GM18909 (cell line): ENCODE data around the gene USP22.
"Not testable (repeated sequence)": the region's sequence is repeated elsewhere in the genome, so short reads cannot be mapped to it uniquely, and the experiment has no call there.

Source experiments
- ATAC-seq: cut with Tn5 transposase; IDR thresholded peaks from one replicate; pipeline ENCODE4 v1.9.1; 2021; ENCODE audit warnings: mild to moderate bottlenecking; ENCODE audit not compliant: unreplicated experiment, poor library complexity

Gene USP22

DNA sequence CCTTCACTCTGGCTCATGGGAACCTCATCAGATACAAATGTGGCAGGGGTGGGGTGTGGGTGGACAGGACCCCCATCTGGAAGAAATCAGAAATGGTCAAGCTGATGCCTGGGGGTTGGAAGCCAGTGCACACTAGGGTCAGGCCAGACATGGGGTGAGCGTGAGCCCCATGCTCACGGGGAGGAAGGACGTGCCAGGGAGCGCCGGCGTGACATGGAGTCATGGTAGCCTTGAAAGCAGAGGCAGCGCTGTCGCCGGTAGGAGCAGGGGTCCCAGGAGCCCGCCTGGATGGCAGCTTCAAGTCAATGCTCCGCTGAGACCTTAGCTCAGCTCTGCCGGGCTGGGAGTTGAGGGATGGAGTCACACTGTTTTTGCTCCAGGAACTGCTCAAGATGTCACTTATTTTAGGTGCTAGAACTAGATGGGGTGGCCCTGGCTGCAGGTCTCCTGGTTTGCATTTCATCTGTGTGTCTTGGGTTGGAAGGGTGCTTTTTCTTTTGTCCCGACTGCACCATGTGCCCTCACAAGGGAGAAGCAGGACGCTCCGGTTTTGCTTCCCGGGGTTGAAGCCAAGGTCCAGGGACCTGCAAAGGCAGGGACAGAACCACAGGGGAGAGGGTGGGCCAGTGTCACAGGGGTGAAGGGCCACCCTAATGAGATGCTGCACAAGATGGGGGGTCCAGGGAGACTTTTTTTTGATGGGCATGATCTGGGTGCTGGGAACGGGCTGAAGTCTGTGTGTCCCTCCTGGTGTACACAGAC lies 51.4 kb downstream of the USP22 start:
- no peak for ATAC-seq

DNA sequence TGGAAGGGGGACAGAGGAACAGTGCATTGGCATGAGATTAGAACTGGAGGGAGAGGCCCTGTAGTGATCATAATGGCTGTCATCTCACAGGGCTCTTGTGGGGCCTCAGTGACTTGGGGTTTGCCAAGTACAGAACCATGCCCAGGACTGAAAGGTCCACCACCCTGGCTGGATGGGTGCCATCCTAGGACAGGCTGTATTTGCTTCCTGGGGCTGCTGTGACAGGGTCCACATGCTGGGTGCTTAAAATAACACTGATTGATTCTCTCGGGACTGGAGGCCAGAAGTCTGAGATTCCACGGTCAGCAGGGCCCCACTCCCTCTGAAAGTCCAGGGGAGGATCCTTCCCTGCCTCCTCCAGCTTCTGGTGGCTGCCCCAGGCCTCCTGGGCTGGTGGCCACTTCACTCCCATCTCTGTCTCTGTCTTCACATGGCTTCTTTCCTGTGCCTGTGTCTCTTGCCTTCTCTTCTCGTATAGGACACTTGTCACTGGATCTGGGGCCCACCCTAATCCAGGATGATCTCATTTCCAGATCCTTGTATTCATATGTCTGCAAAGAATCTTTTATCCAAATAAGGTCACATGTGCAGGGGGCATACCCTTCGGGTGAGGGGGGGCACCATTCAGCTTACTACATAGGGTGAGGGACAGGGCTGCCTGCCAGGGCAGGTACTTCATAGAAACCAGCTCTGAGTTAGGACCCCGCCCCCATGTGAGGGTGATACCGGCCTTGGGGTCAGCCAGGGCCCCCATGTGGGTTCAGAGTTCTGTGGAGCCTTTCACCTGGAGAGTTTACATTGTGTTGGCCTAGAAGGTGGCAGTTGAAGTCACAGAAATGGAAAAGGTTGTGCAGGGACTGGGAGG lies 52.6 kb downstream of the USP22 start:
- no peak for ATAC-seq

DNA sequence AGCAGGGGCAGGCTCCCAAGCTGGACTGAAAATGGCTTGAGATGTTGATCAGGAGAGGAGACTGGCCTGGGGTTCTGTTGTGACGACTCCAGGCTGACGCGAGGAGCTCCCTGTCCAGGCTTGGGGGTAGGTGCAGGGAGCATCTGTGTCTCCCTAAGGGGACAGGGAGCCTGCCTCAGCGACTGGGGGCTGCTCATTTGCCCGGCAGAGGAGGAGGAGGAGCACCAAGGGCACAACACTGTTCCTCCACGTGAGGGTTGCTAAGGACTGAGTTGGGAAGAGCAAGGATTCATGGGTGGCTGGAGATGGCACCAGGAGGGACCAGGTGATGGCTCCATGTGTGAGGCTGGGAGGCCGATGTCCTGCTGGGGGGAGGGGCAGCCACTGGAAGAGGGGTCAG lies 53.3 kb downstream of the USP22 start:
- ATAC-seq: no peak

DNA sequence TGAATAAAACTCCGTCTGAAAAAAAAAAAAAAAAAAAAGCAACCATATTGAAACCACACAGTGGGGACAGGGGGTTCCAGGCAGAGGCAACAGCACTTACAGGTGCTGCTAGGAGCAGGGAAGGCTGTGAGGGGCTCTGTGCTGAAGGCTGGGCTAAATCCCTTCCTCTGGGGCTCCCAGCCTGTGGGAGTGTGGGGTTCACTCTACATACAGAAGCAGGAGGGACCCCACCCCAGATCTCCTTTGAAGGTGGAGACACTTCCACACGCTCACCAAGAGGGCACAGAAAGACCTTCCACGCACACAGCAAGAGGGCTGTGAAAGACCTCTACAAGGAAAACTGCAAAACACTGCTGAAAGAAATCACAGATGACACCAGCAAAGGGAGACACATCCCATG lies 53.9 kb downstream of the USP22 start:
- no peak for ATAC-seq

DNA sequence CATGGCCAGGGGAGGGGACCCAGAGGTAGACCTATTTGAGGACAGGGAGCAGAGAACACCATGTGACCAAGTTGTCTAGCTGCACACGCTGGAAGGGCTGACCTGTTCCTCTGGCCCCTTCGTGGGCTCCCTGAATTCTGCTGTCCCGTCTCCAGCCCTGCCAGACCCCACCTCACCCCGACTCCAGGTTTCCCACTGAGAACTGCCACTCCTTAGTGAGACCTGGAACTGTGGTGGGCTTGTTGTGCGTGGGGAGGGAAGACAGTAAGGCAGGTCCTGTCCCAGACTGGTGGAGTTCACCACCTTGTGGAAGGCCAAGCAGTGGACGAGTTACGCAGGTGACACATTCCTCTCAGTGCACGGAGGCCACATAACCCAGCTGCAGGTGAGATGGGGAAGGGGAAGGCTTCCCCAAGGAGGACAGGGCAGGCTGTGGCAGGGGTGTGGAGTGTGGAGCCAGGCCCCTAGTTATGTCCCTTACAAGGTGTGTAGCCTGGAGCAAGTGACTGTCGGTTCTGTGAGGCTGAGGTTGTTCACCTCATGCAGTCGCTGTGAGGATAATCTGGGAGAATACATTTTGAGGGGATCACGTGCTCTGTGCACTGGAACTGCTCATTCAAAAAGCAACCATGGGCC lies 54.7 kb downstream of the USP22 start:
- no peak for ATAC-seq

DNA sequence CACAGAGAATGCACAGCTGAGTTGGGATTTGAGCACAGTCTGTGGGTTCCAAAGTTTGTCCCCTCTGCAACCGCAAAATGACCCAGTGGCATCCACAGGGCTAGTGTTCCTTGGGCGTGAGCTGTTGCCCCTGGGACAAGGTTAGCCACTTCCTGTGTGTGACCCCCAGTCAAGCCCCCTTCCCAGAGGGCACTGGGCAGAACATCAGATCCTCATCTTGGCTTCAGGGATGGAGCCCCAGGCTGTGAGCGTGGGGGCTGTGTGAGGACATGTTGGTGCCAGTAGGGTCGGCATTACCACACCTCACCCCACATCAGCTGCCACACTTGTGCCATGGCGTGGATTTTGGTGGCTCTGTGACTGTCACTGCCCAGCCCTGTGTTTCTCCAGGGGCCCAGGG lies 55.3 kb downstream of the USP22 start:
- no peak for ATAC-seq

DNA sequence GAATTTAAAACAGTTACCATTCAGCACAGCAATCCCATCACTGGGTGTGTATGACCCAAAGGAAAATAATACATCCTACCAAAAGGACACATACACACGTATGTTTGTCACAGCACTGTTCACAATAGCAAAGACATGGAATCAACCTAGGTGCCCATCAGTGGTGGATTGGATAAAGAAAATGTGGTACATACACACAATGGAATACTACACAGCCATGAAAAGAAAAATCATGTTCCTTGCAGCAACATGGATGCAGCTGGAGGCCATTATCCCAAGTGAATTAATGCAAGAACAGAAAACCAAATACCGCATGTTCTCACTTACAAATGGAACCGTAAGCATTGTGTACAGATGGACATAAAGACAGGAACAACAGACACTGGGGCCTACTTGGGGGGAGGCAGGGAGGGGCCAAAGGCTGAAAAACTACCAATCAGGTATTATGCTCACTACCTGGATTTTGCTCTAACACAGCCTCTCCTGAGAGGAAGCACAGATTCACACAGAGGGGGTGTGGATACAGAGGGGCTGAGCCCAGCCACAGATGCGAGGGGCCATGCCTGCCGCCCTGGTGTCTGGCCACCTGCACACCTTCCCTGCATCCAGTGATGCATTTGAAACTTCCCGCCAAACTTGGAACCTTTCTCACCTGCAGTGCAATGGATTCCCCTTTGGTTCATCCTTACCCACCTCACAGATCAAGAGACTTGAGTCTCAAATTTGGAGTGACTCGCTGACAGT lies 55.9 kb downstream of the USP22 start:
- no peak for ATAC-seq

DNA sequence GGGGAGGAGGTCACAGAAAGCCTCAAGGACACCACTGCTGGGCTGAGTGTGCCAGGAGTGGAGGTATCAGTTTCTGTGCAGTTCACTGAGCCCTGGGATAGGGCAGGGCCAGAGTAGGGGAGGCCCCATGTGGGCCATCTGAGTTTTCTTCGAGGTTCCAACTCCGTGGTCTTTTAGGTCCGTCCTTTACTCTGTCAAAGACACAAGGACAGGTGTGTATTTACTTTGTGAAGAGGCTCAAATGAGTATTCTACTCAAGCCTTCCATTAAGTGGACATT lies 59.5 kb downstream of the USP22 start:
- no peak for ATAC-seq

DNA sequence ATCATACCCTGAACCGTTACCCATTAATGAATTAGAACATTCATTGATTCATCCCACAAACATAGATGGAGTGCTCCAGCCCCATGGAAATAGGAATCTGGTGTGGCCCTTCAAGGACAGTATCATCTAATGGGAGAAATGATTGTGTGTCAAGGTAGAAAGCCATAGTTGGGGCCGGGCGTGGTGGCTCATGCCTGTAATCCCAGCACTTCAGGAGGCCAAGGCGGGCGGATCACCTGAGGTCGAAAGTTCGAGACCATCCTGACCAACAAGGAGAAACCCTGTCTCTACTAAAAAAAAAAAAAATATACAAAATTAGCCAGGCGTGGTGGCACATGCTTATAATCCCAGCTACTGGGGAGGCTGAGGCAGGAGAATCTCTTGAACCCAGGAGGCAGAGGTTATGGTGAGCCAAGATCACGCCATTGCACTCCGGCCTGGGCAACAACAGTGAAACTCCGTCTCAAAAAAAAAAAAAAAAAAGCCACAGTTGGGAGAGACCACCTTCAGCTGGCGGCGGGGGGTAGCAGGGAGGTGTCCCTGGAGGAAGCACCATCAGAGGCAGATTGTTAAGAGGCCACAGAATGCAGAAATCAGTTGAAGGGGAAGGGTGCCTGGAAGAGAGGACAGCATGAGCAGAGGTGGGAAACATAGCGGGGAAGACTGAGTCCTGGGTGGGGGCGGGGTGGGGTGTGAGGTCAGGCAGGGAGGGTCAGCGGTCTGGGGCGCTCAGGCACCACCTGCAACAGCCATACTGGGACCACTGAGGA lies 60.0 kb downstream of the USP22 start:
- ATAC-seq: no peak

DNA sequence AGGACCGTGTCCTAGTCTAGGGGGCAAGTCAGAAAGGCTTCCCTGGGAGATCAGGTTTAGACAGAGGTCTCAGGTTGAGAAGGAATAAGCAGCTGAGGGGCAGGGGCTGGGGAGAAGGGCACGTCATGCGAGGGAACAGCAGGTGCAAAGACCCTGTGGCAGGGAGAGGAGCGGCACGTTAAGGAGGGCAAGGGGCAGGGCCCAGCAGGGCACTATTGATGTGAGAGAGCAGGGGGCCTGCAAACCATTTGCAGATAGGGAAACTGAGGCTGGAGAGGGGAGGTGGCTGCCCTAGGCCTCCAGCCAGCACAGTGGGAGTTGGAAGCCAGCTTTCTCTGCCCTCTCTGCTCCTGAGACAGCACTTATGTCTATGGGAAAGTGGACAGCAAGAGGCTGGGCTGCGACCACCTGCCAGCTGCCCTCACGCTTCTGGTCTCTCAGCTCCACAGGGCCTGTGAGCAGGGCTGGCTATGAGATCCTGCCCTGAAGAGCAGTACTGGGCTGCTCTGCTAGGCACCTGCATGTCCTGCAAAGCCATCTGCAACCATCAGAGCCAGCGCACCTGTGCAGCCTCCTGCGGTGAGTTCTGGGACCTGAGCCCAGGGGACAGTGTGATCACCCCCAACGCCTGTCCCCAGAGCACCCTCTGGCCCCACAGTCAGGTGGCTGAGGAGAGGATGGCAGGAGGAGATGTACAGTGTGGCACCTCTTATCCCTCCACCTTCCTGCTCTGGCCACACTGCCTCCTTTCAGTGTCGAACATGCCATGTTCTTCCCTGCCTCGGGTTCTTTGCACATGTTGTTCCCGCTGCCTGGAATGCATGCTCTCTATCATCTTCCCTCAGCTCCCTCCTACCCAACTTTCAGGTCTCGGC lies 61.5 kb downstream of the USP22 start:
- ATAC-seq: no peak

DNA sequence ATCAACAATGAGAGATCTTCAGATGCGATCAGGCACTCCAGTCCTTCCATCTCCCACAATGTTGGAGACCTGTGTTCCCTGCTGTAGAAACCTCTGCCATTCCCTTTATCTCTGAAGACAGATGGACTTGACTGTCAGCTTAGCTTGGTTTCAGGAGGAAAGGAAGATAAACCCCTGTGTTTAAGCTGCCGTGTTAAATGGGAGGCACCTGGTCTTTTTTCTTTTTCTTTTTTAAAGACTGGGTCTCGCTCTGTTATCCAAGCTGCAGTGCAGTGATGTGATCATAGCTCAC lies 63.1 kb downstream of the USP22 start:
- ATAC-seq: no peak

DNA sequence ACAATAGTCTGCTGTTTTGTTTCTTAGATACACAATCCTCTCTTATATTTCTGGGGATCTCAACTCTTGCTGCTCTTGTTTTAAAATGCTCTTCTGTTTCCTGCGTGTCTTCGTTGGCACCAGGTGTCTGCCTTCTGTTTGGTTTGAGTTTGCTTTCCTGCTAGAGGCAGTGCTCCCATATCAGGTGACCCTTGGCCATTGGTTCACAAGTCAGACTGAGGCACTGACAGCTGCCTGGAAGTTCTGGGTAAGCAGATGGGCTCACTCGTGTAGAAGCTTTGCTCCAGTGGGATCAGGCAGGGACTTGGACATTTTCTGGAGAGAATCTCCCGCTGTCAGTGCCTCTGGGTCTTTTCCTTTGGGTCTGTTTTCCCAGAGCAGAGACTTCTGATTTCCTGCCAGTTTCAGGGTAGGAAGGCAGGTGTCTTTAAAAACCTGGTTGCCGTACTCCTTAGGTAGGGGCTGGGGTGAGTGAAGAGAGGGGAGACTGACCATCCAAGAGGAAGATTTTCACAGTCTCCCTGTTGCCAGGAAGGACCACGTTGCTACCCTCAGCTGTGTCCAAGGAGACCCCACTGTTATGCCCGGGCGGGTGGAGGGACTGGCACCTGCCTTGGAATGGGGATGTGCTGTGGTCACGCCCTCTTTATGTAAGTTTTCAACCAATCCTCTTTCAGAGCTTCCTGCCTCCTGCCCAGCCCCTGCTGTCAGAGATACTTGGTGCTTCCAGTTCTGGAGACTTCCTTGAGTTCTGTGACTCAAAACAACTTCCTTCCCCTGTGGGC lies 63.6 kb downstream of the USP22 start:
- not testable (repeated sequence) for ATAC-seq

DNA sequence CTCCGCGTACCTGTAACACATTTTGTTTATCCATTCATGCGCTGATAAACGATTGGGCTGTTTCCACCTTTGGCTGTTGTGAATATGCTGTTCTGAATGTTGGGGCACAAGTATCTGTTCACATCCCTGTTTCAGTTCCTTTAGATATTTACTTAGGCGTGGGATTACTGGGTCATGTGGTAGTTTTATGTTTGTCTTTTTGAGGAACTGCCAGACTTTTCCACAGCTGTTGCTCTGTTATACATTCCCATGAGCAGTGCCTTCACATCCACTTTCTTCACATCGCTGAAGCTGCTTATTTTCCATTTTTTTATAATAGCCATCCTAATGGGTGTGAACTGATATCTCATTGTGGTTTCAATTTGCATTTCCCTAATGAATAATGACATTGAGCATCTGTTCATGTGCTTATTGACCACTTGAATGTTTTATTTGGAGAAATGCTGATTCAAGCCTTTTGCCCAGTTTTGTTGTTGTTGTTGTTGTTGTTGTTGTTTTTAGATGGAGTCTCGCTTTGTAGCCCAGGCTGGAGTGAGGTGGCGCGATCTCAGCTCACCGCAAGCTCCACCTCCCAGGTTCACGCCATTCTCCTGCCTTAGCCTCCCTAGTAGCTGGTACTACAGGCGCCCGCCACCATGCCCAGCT lies 65.1 kb downstream of the USP22 start:
- ATAC-seq: not testable (repeated sequence)

DNA sequence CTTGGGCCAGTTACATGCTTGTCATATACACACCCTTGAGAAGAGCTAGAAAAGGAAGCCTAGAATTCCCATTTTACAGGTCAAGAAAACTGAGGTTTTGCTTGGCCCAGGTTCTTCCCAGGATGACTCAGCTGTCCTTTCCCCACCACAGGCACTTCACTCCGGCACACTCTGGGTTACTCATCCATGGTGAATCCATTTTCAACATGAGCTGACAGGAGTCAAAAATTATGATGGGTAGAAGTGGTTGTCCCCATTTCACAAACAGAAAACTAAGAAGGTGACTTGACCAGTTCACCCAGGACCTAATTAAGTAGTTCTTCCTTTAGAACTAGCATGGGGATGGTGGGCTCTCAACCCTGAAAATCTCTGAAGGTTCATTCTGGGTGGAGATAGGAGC lies 67.2 kb downstream of the USP22 start:
- ATAC-seq: no peak

DNA sequence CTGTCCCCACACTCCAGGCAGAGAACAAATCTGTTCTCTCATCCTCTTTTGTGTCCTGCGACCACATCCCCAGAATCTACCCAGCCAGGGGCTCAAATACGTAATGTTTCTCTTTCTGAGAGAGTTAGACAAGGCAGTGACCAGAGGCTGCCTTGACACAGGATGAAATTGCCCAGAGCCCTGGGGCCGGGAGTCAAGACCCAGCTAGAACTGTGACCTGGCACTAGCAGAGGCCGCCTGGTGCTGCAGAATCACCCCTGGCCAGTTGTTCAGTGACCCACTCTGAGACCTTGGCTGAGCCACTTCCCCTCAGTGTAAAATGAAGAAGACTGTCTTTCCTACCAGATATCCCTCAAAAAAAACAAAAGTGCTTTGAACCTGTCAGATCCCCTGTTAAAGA lies 72.5 kb downstream of the USP22 start:
- ATAC-seq: no peak

DNA sequence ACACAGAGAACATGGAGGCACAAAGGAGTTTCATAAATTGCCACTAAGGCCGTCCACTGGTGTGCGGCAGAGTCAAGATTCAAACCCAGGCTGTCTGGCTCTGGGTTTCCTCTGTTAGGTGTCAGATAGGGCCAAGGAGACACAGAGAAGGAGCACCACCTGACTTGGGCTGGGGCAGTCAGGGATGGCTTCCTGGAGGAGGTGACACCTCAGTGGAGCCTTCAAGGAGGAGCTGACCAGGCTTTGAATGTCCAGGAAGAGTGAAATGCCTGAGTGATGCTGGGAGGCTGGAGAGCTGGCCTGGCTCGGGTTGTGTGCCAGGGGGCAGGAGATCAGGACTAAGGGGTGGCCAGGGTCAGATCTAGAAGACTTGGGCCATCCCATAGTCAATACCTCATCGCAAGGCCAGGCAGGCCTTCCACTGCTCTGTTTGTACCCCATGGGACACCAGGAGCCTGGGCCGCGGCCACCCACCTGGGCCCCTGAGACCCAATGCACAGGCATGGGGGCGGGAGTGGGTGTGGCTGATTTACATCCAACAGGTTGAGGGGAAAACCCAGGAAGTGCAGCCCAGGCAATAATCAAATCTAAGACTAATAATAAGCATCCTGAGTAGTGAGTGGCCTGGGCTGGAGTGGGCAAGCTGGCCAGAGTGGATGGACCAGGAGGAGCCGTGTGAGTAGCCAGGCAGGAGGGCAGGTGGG lies 73.7 kb downstream of the USP22 start:
- no peak for ATAC-seq

DNA sequence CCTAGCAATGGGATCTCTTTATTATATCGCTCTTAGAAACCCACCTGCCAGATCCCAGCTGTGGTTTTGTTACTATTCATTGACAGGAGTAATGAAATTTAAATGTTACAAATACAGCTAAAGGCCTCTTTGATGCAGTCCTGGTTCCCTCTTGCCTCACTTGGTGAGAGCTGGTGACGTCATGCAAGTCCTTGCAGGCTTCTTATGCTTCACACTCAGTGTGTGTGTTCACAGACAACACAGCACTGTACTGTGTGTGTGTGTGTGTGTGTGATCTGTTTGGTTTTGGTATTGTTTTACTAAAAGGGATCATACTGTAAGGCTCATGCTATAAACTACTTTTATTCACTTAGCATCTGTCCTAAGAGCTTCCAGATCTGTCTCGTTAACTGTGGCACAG lies 75.0 kb downstream of the USP22 start:
- no peak for ATAC-seq

DNA sequence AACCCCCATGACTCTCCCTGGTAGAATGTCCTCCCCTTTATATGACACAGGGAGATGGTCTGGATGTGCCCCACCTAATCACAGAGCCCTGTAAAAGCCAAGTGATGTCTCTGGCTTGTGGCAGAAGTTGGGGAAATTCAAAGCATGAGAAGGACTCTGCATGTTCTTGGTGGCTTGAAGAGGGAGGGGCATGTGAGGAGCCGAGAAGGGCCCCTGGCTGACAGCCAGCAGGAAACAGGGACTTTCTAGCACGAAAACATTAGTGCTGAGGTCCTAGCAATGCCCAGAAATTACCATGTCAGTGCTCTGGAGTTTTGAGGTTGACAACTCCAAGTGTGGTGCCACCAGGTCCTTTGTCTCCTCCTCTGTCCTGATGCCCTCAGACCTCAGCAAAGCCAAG lies 75.9 kb downstream of the USP22 start:
- ATAC-seq: no peak
